Right atrium auricular region (tissue), 2 donors: ENCODE results near the gene PNMA8A. TPM values are rescaled to one million over a fixed set of nuclear protein-coding genes. Genes with fewer than 3 reads are reported as not detected.

Source experiments
- DNase-seq: peaks from one replicate; pipeline ENCODE4 v3.0.0-alpha.2; 2019; ENCODE audit warnings: low spot score
- H3K27ac ChIP-seq, 2 donors: fragments of 200-600 bp; sonication (generic); 1 replicate in 1 of 2; 2 replicates in 1 of 2; pipeline ENCODE4 v1.5.1; 2016 to 2019
- H3K27me3 ChIP-seq, 2 donors: fragments of 200-600 bp; sonication (generic); one replicate each; pipeline versions ENCODE4 v1.5.1 to v1.6.0; 2017 to 2019
- H3K36me3 ChIP-seq: fragments of 200-600 bp; sonication (generic); one replicate; pipeline ENCODE4 v1.5.1; 2016
- H3K4me1 ChIP-seq, 2 donors: fragments of 200-600 bp; sonication (generic); one replicate each; pipeline versions ENCODE4 v1.5.1 to v1.6.0; 2017 to 2019
- H3K4me3 ChIP-seq, 2 donors: fragments of 200-600 bp; sonication (generic); 1 replicate in 1 of 2; 2 replicates in 1 of 2; pipeline ENCODE4 v1.5.1; 2017 to 2019; ENCODE audit warnings: mild to moderate bottlenecking in 1 of 2, moderate library complexity in 1 of 2
- H3K9me3 ChIP-seq, 2 donors: fragments of 200-600 bp; sonication (generic); one replicate each; pipeline ENCODE4 v1.5.1; 2019
- total RNA-seq, 2 donors: library from RNA; depleted of rRNA; stranded (reverse); fragments of >200 nt; gene quantifications; one replicate each; pipeline ENCODE4 v1.1.0, GENCODE V29; 2016
- TF ChIP-seq, protein P1 (sequence below), 2 donors: fragments of 200-600 bp; sonication (generic); IDR thresholded peaks; one replicate each; pipeline ENCODE4 v1.5.1; 2019; ENCODE audit warnings: antibody characterized with exemption in 2 of 2

PNMA8A gene
- total RNA-seq, 2 donors from 2014 or later: 9.9 to 16.6 TPM

DNA sequence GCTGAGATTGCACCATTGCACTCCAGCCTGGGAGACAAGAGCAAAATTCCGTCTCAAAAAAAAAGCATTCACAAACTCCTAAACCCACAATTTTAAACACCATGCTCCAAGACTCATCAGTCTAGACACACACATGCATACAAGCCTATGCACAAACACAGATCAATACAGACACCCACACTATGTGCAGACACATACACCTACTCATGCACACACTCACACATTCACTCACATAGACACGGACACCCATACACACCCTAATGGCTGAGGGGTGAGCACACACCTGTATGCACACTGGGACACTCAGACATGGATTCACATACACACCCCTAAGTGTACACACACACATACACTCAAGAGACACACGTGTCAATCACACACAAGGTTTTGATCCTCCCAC is 15.0 kb upstream of the PNMA8A start:
- DNase-seq: no peak
- no peaks in the 10 kb centered on the region for H3K9me3 ChIP-seq
- TF ChIP-seq, protein P1, sequence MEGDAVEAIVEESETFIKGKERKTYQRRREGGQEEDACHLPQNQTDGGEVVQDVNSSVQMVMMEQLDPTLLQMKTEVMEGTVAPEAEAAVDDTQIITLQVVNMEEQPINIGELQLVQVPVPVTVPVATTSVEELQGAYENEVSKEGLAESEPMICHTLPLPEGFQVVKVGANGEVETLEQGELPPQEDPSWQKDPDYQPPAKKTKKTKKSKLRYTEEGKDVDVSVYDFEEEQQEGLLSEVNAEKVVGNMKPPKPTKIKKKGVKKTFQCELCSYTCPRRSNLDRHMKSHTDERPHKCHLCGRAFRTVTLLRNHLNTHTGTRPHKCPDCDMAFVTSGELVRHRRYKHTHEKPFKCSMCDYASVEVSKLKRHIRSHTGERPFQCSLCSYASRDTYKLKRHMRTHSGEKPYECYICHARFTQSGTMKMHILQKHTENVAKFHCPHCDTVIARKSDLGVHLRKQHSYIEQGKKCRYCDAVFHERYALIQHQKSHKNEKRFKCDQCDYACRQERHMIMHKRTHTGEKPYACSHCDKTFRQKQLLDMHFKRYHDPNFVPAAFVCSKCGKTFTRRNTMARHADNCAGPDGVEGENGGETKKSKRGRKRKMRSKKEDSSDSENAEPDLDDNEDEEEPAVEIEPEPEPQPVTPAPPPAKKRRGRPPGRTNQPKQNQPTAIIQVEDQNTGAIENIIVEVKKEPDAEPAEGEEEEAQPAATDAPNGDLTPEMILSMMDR (IDR thresholded peaks at IDR 0.05): no peak
- no peaks in the 10 kb centered on the region for H3K36me3 ChIP-seq
- H3K4me3 ChIP-seq: no peak overlapping the region
- peaks cover 0 to 27% of the 10 kb centered on the region in 2 donors for H3K4me1 ChIP-seq
- H3K27ac ChIP-seq: no peak overlapping the region
- H3K27me3 ChIP-seq: peaks cover 0 to 4% of the 10 kb centered on the region in 2 donors

DNA sequence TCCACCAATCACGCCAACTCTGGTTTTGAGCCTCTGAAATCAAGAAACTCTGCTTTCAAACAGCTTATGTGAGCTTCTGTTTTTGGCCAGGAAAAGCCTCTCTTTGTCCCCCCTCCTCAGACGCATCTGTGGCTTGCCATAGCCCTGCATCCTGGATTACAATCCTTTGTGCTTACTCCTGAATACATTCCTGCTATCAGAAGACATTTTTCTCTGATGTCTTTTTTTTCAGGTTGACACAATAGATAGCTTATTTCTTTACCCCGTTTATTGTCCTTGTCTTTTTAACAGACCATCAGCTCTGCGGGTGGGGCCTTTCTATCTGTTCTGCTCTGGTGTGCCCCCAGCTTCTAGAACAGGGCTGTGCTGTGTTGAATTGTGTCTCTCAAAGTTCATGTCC is 13.3 kb upstream of the PNMA8A start:
- Histone ChIP-seq H3K9me3 (no peaks in the 10 kb centered on the region), H3K4me1 (peaks cover 0 to 21% of the 10 kb centered on the region in 2 donors), H3K27me3 (no peaks in the 10 kb centered on the region), H3K27ac (no peak overlapping the region), H3K36me3 (no peaks in the 10 kb centered on the region), H3K4me3 (no peak overlapping the region)
- TF ChIP-seq, protein P1 (IDR thresholded peaks at IDR 0.05): no peak
- DNase-seq: no peak

DNA sequence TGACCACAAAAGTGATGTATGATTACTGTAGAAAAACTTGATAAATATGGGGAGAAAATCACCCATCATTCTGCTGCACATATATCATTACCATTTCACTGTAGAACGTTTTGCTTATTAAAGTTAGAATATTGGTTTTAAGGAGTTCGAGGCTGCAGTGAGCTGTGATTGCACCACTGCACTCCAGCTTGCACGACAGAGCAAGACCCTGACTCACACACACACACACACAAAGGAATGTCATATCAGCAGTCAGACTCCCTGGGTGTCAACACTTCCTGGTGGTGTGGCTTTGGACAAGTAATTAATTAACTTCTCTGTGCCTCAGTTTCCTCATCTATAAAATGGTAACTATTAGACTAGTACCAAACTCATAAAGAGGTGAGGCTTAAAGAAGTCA is 11.3 kb upstream of the PNMA8A start:
- TF ChIP-seq, protein P1 (IDR thresholded peaks at IDR 0.05): no peak
- Histone ChIP-seq H3K27me3 (no peaks in the 10 kb centered on the region), H3K27ac (no peak overlapping the region)

DNA sequence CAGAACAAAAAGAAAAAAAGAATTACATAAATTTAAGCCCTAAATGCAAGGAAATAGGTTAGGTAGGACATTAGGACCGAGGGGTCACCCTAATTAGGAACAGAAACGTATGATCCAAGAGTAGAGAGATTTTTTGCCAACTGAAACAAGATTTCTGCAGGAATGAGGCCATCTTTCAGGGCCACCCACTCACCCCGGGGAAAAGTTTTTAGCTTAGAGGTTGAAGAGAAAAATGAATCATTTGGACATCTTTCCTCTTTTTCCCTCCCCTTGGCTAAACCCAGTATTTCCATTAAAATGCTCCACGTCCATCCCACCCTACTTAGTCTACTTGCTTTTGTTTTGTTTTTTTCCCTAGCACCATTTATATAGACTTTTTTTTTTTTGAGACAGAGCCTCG is 10.6 kb upstream of the PNMA8A start:
- Histone ChIP-seq H3K27ac (peak overlapping the region; percentile 55 to 78), H3K9me3 (no peaks in the 10 kb centered on the region), H3K4me3 (no peak overlapping the region), H3K36me3 (no peaks in the 10 kb centered on the region), H3K4me1 (peaks cover 0 to 3% of the 10 kb centered on the region in 2 donors), H3K27me3 (no peaks in the 10 kb centered on the region)
- no peak for DNase-seq
- TF ChIP-seq, protein P1 (IDR thresholded peaks at IDR 0.05): no peak

More for the DNA sequence above, 11.3 kb upstream of the PNMA8A start:
- H3K4me3 ChIP-seq: no peak overlapping the region
- DNase-seq: no peak
- H3K36me3 ChIP-seq: no peaks in the 10 kb centered on the region
- no peaks in the 10 kb centered on the region for H3K9me3 ChIP-seq
- H3K4me1 ChIP-seq: peaks cover 0 to 10% of the 10 kb centered on the region in 2 donors

DNA sequence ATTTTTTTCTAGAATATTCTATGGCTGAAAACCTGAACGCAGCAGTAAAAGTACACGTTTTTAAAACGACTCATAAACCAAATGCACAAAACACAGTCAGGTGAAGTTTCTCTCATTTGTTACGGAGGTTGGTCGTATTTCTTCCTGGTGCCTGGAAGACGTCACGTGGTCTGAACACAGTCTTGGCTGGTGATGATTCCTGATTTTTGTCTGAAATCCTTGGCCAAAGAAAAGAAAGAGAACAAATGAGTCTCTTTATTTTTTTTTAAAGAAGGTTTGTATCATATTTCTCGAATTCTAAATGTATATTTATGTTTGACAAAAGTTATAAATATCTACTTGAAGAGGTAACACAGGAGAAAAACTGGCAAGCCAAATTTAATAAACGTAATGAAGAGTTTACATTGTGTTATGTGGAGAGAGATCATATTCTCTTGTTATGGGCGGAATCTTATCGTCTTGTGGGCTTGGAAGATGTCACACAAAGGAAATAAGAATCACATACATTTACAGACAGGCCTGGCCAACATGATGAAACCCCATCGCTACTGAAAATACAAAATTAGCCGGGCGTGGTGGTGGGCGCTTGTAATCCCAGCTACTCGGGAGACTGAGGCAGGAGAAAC is 10.0 kb upstream of the PNMA8A start:
- no peak overlapping the region for H3K4me3 ChIP-seq
- peaks cover 0 to 3% of the 10 kb centered on the region in 2 donors for H3K4me1 ChIP-seq
- H3K27ac ChIP-seq: peak overlapping the region; percentile 55 to 78
- no peaks in the 10 kb centered on the region for H3K36me3 ChIP-seq
- TF ChIP-seq, protein P1 (IDR thresholded peaks at IDR 0.05): no peak
- no peaks in the 10 kb centered on the region for H3K27me3 ChIP-seq
- DNase-seq: no peak
- H3K9me3 ChIP-seq: no peaks in the 10 kb centered on the region

DNA sequence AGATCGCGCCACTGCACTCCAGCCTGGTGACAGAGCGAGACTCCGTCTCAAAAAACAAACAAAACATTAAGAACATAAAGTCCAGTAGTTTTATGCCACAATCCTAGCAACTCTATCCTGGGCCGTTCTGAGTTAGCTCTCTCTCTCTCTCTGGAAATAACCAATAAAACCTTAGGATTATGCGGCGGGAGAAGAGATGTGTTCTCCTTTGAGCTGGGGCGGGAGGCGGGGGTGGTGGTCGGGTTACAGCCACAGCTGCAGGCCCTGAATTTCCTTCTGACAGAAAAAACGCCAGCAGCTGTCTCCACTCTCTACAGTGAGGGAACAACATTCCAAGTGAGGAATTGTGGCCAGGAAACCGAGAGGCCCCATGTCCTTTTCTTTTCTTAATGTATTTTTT is 9.1 kb upstream of the PNMA8A start:
- H3K36me3 ChIP-seq: no peaks in the 10 kb centered on the region
- H3K27ac ChIP-seq: peak overlapping the region; percentile 55 to 78
- no peaks in the 10 kb centered on the region for H3K9me3 ChIP-seq
- DNase-seq: no peak
- H3K4me3 ChIP-seq: no peak overlapping the region
- peaks cover 0 to 3% of the 10 kb centered on the region in 2 donors for H3K4me1 ChIP-seq
- TF ChIP-seq, protein P1 (IDR thresholded peaks at IDR 0.05): no peak
- H3K27me3 ChIP-seq: no peaks in the 10 kb centered on the region
